Measurements from ENCODE around the gene HABP4. TPM values are rescaled to one million over a fixed set of nuclear protein-coding genes. Genes with fewer than 3 reads are reported as not detected.

The HABP4 gene
- total RNA-seq, 1 donor from 2014 or later: 11.1 TPM

DNA sequence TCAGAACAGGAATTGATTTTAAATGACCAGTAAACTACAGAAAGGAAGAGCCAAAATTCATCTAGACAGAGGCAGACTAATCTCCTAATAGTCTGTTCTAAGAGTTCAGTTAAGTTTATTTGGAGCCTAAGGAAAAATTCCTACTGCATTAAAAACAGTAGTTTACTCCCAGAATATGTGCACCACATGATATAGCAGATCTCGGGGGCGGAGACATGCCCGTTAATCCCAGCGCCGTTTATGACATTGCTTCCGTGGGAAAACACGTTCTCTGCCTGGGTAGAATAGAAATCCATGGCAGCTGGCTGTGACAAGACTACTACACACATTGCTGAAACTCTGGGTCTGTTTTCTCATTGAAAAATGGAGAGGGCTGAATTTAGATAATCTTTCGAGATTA, 11.4 kb downstream of the HABP4 start:
- no peaks in the 10 kb centered on the region for H3K27me3 Mint-ChIP-seq (ENCODE audit: insufficient read depth)
- peaks cover 24% of the 10 kb centered on the region for H3K36me3 Mint-ChIP-seq (ENCODE audit: low read depth)
- peaks cover 9% of the 10 kb centered on the region for H3K4me1 Mint-ChIP-seq (ENCODE audit: low read depth)
- no peak overlapping the region for H3K4me3 Mint-ChIP-seq
- DNase-seq (ENCODE audit: low spot score): no peak
- H3K27ac Mint-ChIP-seq: no peak overlapping the region
- H3K9me3 Mint-ChIP-seq: no peaks in the 10 kb centered on the region
- intact Hi-C loops (cut with micrococcal nuclease): no loop called here

DNA sequence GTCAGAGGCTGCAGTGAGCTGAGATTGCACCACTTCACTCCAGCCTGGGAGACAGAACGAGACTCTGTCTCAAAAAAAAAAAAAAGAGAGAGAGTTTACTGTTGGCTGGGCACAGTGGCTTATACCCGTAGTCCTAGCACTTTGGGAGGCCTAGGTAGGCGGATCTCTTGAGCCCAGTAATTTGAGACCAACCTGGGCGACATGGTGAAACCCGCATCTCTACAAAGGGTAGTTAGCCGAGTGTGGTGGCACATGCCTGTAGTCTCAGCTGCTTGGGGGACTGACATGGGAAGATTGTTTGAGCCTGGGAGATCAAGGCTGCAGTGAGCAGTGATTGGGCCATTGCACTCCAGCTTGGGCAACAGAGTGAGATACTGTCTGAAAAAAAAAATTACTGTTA, 12.6 kb downstream of the HABP4 start:
- peaks cover 9% of the 10 kb centered on the region for H3K4me1 Mint-ChIP-seq (ENCODE audit: low read depth)
- H3K4me3 Mint-ChIP-seq: no peak overlapping the region
- peaks cover 27% of the 10 kb centered on the region for H3K36me3 Mint-ChIP-seq (ENCODE audit: low read depth)
- H3K27ac Mint-ChIP-seq: no peak overlapping the region
- no peak for DNase-seq (ENCODE audit: low spot score)
- H3K27me3 Mint-ChIP-seq (ENCODE audit: insufficient read depth): no peaks in the 10 kb centered on the region
- H3K9me3 Mint-ChIP-seq: no peaks in the 10 kb centered on the region
- intact Hi-C loops (cut with micrococcal nuclease): no loop called here

DNA sequence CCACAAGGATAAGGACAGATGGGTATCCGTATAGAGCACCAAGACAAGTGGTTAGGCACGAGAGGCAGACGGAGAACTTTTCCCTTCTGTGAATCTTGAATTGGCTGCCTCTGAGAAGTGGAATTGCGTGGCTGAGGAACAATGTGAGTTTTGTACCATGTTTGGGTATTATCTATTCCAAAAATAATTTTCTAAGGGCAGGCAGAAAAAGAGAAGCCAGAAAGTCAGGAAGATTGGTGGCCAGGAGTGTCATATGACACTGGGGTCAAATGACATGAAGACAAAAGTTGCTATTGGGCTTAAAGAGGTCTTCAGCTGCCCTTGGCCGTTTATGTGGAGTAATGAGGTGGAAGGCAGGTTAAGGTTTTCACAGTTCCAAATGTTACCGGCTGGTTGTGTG, 14.5 kb downstream of the HABP4 start:
- Mint-ChIP-seq H3K27me3 (ENCODE audit: insufficient read depth) (no peaks in the 10 kb centered on the region), H3K9me3 (no peaks in the 10 kb centered on the region), H3K36me3 (ENCODE audit: low read depth) (peaks cover 21% of the 10 kb centered on the region), H3K4me1 (ENCODE audit: low read depth) (peaks cover 3% of the 10 kb centered on the region), H3K27ac (no peak overlapping the region), H3K4me3 (no peak overlapping the region)
- DNase-seq (ENCODE audit: low spot score): no peak
- intact Hi-C loops (cut with micrococcal nuclease): no loop called here

DNA sequence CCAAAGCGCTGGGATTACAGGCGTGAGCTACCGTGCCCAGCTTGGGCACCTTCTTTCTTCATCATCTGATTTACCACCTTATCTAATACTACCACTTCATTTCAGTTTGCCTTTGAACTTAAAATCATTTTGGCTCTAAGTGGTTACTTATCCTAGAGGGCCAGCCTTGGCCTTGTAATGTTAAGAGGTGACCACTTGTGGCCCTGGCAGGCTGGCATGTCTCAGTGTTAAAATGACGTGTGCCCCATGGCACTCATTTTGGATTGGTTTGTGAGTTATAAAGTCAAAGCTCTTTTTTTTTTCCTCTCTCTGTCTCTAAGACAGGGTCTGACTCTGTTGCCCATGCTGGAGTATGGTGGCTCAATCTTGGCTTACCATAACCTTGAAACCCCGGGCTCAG, 17.8 kb downstream of the HABP4 start:
- H3K36me3 Mint-ChIP-seq (ENCODE audit: low read depth): peaks cover 16% of the 10 kb centered on the region
- intact Hi-C loops (cut with micrococcal nuclease): no loop called here
- H3K27ac Mint-ChIP-seq: no peak overlapping the region
- H3K4me3 Mint-ChIP-seq: no peak overlapping the region
- no peaks in the 10 kb centered on the region for H3K9me3 Mint-ChIP-seq
- H3K4me1 Mint-ChIP-seq (ENCODE audit: low read depth): no peaks in the 10 kb centered on the region
- DNase-seq (ENCODE audit: low spot score): no peak
- no peaks in the 10 kb centered on the region for H3K27me3 Mint-ChIP-seq (ENCODE audit: insufficient read depth)

DNA sequence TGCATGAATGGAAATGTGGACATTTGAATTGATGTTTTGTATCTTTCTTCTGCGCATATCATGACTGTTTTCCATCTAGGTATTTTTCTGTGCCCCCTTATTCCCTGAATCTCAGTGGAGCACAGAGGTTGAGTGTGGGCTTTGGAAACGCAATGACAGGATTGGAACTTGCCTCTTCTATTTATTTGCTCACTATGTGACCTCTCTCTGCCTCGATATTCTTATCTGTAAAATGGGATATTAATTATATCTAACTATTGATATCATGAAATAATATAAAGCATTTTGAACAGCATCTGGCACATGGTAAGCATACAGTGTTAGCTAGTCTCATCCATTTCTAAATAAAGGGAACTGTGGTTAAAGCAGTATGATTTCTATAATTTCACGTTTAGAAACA, 26.0 kb downstream of the HABP4 start:
- Mint-ChIP-seq H3K27ac (no peak overlapping the region), H3K27me3 (ENCODE audit: insufficient read depth) (no peaks in the 10 kb centered on the region), H3K36me3 (ENCODE audit: low read depth) (peaks cover 8% of the 10 kb centered on the region), H3K4me3 (no peak overlapping the region), H3K4me1 (ENCODE audit: low read depth) (peaks cover 13% of the 10 kb centered on the region), H3K9me3 (no peaks in the 10 kb centered on the region)
- intact Hi-C loops (cut with micrococcal nuclease): loop anchor here (5.0 kb wide), 1 partner anchor 76 kb away; no protein-coding TSS in a partner anchor
- no peak for DNase-seq (ENCODE audit: low spot score)

DNA sequence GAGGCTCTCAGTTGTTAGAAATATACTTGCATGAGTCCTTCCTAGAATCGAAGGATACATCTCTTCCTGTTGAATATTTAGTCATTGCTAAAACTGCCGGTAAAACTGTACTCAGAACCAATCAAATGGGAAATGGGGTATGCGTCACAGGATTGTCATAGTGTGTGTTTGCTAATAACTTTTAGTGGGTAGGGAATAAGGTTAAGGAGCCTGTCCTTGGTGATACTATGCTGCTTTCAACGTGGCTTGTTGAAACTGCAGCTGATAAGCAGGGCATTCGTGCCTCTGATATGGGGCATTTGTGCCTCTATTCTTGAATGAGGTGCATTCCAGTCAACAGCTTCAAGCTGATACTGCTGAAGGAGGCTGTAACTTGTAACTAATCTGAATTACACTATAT, 26.6 kb downstream of the HABP4 start:
- Mint-ChIP-seq H3K4me3 (no peak overlapping the region), H3K27ac (no peak overlapping the region)
- intact Hi-C loops (cut with micrococcal nuclease): loop anchor here (5.0 kb wide), 1 partner anchor 76 kb away; no protein-coding TSS in a partner anchor

DNA sequence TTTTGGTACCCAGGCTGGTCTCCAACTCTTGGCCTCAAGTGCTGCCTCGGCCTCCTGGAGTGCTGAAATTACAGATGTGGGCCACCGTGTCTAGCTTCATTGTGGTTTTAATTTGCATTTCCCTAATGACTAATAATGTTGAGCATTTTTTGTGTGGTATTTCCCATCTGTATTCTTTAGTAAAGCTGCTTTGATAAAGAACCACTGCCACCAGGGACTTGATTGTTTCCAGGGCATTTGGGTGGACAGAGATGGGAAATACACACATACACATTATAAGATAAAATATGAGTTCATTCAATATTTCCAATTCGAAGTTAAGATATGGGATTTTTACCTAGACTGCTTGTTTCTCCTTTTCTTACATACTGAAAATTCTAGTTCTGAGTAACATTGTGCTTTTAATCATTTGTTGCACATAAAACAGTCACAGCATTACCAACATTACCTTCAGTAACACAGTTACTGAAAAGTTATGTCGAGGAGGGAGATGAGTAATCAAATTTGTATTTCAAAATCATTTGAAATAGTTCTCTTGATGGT, 28.9 kb downstream of the HABP4 start:
- Mint-ChIP-seq H3K4me3 (no peak overlapping the region), H3K27me3 (ENCODE audit: insufficient read depth) (no peaks in the 10 kb centered on the region), H3K4me1 (ENCODE audit: low read depth) (peaks cover 19% of the 10 kb centered on the region), H3K9me3 (no peaks in the 10 kb centered on the region), H3K36me3 (ENCODE audit: low read depth) (peaks cover 16% of the 10 kb centered on the region), H3K27ac (peak overlapping the region; percentile 50)
- intact Hi-C loops (cut with micrococcal nuclease): loop anchor here (1.0 to 5.0 kb wide), 4 partner anchors 12 to 87 kb away; partner anchors contain the start of gene ZNF367
- no peak for DNase-seq (ENCODE audit: low spot score)

More for the DNA sequence above, 26.6 kb downstream of the HABP4 start:
- H3K36me3 Mint-ChIP-seq (ENCODE audit: low read depth): peaks cover 8% of the 10 kb centered on the region
- no peaks in the 10 kb centered on the region for H3K27me3 Mint-ChIP-seq (ENCODE audit: insufficient read depth)
- no peaks in the 10 kb centered on the region for H3K9me3 Mint-ChIP-seq
- peaks cover 13% of the 10 kb centered on the region for H3K4me1 Mint-ChIP-seq (ENCODE audit: low read depth)
- no peak for DNase-seq (ENCODE audit: low spot score)

DNA sequence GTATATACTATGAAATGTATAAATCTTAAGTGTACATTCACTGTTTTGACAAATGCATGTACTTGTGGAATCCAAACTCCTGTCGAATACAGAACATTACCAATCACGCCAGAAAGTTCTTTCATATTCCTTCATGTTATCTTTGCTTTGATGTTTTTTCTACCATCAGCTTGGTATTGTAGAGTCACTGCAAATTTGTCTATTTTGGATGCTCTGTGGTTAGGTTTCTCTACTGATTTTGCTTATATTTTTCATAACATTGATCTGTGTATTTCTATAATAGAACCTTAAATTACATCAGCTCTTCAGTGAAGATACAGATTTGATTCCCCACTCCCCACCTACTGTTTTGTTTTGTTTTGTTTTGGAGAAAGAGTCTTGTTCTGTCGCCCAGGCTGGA, 30.8 kb downstream of the HABP4 start:
- Mint-ChIP-seq H3K9me3 (no peaks in the 10 kb centered on the region), H3K27ac (no peak overlapping the region), H3K4me3 (no peak overlapping the region), H3K27me3 (ENCODE audit: insufficient read depth) (no peaks in the 10 kb centered on the region), H3K36me3 (ENCODE audit: low read depth) (peaks cover 24% of the 10 kb centered on the region), H3K4me1 (ENCODE audit: low read depth) (peaks cover 29% of the 10 kb centered on the region)
- intact Hi-C loops (cut with micrococcal nuclease): no loop called here
- no peak for DNase-seq (ENCODE audit: low spot score)

DNA sequence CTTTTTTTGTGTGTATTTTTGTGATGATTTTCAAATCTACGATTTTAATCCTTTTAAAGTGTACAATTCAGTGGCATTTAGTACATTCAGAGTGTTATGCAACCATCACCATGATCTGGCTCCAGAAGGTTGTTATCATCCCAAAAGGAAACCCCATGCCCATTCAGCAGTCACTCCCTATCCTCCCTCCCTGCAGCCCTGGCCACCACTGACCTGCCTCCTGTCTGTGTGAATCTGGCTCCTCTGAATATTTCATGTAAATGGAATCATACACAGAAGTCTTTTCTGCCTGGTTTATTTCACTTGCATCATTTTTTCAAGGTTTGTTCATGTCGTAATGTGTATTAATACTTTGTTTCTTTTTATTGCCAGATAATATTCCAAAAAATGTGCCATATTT, 32.5 kb downstream of the HABP4 start:
- no peak overlapping the region for H3K4me3 Mint-ChIP-seq
- no peak overlapping the region for H3K27ac Mint-ChIP-seq
- no peak for DNase-seq (ENCODE audit: low spot score)
- intact Hi-C loops (cut with micrococcal nuclease): no loop called here
- peaks cover 24% of the 10 kb centered on the region for H3K4me1 Mint-ChIP-seq (ENCODE audit: low read depth)
- H3K9me3 Mint-ChIP-seq: no peaks in the 10 kb centered on the region
- H3K36me3 Mint-ChIP-seq (ENCODE audit: low read depth): peaks cover 24% of the 10 kb centered on the region
- no peaks in the 10 kb centered on the region for H3K27me3 Mint-ChIP-seq (ENCODE audit: insufficient read depth)

DNA sequence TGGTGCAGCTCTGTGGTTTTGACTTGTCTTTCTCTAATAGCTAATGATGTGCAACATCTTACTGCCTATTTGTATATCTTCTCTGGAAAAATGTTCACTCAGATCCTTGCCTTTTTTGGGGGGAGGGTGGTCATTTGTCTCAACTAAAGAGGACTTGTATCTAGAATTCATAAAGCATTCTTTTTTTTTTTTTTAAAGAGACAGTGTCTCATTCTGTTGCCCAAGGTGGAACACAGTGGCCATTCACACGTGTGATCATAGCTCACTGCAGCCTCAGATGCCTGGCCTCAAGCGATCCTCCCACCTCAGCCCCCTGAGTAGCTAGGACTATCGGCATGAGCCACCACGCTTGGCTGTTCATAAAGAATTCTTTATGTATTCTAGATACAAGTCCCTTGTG, 33.2 kb downstream of the HABP4 start:
- Mint-ChIP-seq H3K27ac (no peak overlapping the region), H3K9me3 (no peaks in the 10 kb centered on the region), H3K4me1 (ENCODE audit: low read depth) (peaks cover 24% of the 10 kb centered on the region), H3K36me3 (ENCODE audit: low read depth) (peaks cover 24% of the 10 kb centered on the region), H3K27me3 (ENCODE audit: insufficient read depth) (no peaks in the 10 kb centered on the region), H3K4me3 (no peak overlapping the region)
- intact Hi-C loops (cut with micrococcal nuclease): no loop called here
- DNase-seq (ENCODE audit: low spot score): no peak

DNA sequence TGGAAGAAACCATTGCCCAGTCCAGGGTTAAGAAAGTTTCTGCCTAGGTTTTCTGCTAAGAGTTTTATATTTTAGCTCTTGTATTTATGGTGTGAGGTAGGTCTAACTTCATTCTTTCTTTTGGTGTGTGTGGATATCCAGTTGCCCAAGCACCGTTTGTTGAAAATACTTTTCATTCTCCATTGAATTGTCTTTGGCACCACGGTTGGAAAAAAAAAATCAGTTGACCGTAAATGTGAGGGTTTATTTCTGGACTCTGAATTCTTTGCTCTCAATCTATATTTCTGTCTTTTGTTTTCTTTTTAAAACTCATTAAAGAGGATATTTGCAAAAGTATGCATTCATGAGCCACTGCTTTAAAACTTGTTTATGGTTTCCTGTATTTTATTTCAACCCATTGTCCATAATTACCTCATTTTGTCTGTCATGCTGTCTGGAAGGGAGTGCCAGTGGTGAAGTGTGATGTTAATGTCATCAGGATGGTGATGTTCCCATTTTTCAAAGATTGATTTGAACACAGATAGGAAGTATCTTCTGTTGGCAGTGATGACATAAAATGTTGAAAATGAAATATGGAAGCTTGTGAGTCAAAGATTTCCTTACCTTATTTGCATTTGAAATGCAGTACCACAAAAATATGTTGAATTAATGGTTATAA, 33.9 kb downstream of the HABP4 start:
- Mint-ChIP-seq H3K4me3 (no peak overlapping the region), H3K9me3 (no peaks in the 10 kb centered on the region), H3K36me3 (ENCODE audit: low read depth) (peaks cover 26% of the 10 kb centered on the region), H3K4me1 (ENCODE audit: low read depth) (peaks cover 19% of the 10 kb centered on the region), H3K27ac (no peak overlapping the region), H3K27me3 (ENCODE audit: insufficient read depth) (no peaks in the 10 kb centered on the region)
- intact Hi-C loops (cut with micrococcal nuclease): loop anchor here (2.0 kb wide), 1 partner anchor 33 kb away; the partner anchor contains the start of gene HABP4
- DNase-seq (ENCODE audit: low spot score): no peak

DNA sequence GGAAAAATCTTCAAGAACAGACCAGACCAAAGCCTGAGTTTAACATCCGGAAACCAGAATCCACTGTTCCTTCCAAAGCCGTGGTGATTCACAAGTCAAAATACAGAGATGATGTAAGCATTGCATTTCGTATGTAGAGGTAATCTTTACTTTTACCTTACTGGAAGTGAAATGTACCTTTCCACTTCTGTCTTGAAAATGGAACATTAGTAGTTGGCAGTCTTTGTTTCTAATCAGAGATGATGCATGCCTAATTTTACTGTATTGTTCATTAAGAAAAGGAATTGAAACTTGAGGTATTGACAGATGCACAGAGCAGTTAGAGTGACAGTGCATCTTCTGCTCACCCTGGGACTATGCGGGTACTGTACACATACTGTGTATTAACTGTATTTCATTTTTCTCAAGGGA, 34.6 kb downstream of the HABP4 start:
- no peaks in the 10 kb centered on the region for H3K27me3 Mint-ChIP-seq (ENCODE audit: insufficient read depth)
- peaks cover 28% of the 10 kb centered on the region for H3K36me3 Mint-ChIP-seq (ENCODE audit: low read depth)
- H3K4me1 Mint-ChIP-seq (ENCODE audit: low read depth): peaks cover 16% of the 10 kb centered on the region
- H3K9me3 Mint-ChIP-seq: no peaks in the 10 kb centered on the region
- H3K4me3 Mint-ChIP-seq: no peak overlapping the region
- no peak overlapping the region for H3K27ac Mint-ChIP-seq
- DNase-seq (ENCODE audit: low spot score): no peak
- intact Hi-C loops (cut with micrococcal nuclease): loop anchor here (2.0 kb wide), 1 partner anchor 34 kb away; the partner anchor contains the start of gene HABP4

DNA sequence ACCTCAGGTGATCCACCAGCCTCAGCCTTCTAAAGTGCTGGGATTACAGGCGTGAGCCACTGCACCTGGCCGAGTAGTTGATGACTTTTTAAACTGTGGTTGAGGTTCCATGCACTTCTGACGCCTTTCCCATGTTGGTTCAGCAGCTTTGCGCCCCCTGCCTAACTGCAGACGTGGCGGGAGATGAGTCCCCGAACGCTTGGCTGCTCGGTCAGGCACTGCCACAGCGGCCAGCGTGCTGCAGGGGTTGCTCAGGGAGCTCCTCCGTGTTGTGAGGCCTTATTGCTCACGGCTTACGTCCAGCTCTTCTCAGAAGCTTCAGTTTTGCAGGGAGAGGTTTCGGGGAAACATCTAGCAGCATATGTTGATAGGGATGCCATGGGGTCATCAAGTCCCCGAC, 35.3 kb downstream of the HABP4 start:
- intact Hi-C loops (cut with micrococcal nuclease): loop anchor here (2.0 kb wide), 1 partner anchor 34 kb away; the partner anchor contains the start of gene HABP4
- no peaks in the 10 kb centered on the region for H3K27me3 Mint-ChIP-seq (ENCODE audit: insufficient read depth)
- peaks cover 16% of the 10 kb centered on the region for H3K4me1 Mint-ChIP-seq (ENCODE audit: low read depth)
- H3K9me3 Mint-ChIP-seq: no peaks in the 10 kb centered on the region
- H3K27ac Mint-ChIP-seq: no peak overlapping the region
- H3K36me3 Mint-ChIP-seq (ENCODE audit: low read depth): peaks cover 28% of the 10 kb centered on the region
- no peak overlapping the region for H3K4me3 Mint-ChIP-seq
- no peak for DNase-seq (ENCODE audit: low spot score)
